Breast epithelium (tissue), 4 donors: Measurements from ENCODE around the gene TMED4. TPM values are rescaled to one million over a fixed set of nuclear protein-coding genes. Genes with fewer than 3 reads are reported as not detected.

Experiments
- DNase-seq, 2 donors: peaks; one replicate each; pipeline ENCODE4 v3.0.0-alpha.2; 2019; ENCODE audit warnings: low spot score in 2 of 2
- H3K27ac ChIP-seq, 2 donors: fragments of 200-600 bp; sonication (generic) in 1 of 2; one replicate each; pipeline ENCODE4 v1.5.1; 2016 to 2019; ENCODE audit warnings: mild to moderate bottlenecking in 1 of 2
- H3K27me3 ChIP-seq, 2 donors: fragments of 200-600 bp; sonication (generic) in 1 of 2; one replicate each; pipeline versions ENCODE4 v1.5.1 to v1.6.0; 2017 to 2019; ENCODE audit warnings: control low read depth in 1 of 2, mild to moderate bottlenecking in 1 of 2
- H3K36me3 ChIP-seq: fragments of 200-600 bp; one replicate; pipeline ENCODE4 v1.5.1; 2019
- H3K4me1 ChIP-seq, 2 donors: fragments of 200-600 bp; sonication (generic); one replicate each; pipeline ENCODE4 v1.5.1; 2016 to 2019; ENCODE audit warnings: control low read depth in 1 of 2
- H3K4me3 ChIP-seq, 3 donors: fragments of 200-600 bp; sonication (generic); 1 replicate in 2 of 3; 2 replicates in 1 of 3; pipeline ENCODE4 v1.5.1; 2016 to 2019; ENCODE audit warnings: mild to moderate bottlenecking in 3 of 3, moderate library complexity in 2 of 3
- H3K9me3 ChIP-seq, 2 donors: fragments of 200-600 bp; sonication (generic) in 1 of 2; one replicate each; pipeline ENCODE4 v1.5.1; 2016 to 2019; ENCODE audit warnings: control low read depth in 1 of 2
- CTCF ChIP-seq, 3 donors: fragments of 450-650 bp; IDR thresholded peaks; one replicate each; pipeline ENCODE4 v1.5.1; 2016 to 2017; ENCODE audit warnings: antibody characterized with exemption in 3 of 3, mild to moderate bottlenecking in 3 of 3, moderate library complexity in 3 of 3
- POLR2A ChIP-seq: fragments of 450-650 bp; IDR thresholded peaks from one replicate; pipeline ENCODE4 v1.6.1; 2016; ENCODE audit warnings: antibody characterized with exemption, mild to moderate bottlenecking, moderate library complexity
- POLR2AphosphoS5 ChIP-seq, 3 donors: sonication (generic); formaldehyde crosslinking; IDR thresholded peaks; one replicate each; pipeline ENCODE4 v1.6.1; 2017; ENCODE audit warnings: antibody characterized with exemption in 3 of 3
- intact Hi-C: fragments of 100-400 bp; cut with DNase I; formaldehyde crosslinking; loops from one replicate; pipeline ENCODE4 v1.15.1; 2023; ENCODE audit warnings: low total_unique reads
- total RNA-seq, 3 donors: library from RNA; depleted of rRNA; stranded (reverse); fragments of >200 nt; gene quantifications; one replicate each; pipeline ENCODE4 v1.1.0, GENCODE V29; 2016

The TMED4 gene
- total RNA-seq, 3 donors from 2014 or later, result 143 to 208 (median 171) TPM

GRCh38 chr7:44621034-44621749 is 39.2 kb upstream of the TMED4 start:
- DNase-seq, result no peak
- H3K36me3 ChIP-seq, result no peaks in the 10 kb centered on the region
- H3K4me3 ChIP-seq, result no peak overlapping the region
- no peak for TF ChIP-seq POLR2AphosphoS5 (IDR thresholded peaks at IDR 0.05)
- H3K4me1 ChIP-seq, result no peaks in the 10 kb centered on the region
- intact Hi-C loops, result no loop called here
- no peaks in the 10 kb centered on the region for H3K9me3 ChIP-seq
- H3K27ac ChIP-seq, result no peak overlapping the region
- H3K27me3 ChIP-seq, result no peaks in the 10 kb centered on the region

- no peak for TF ChIP-seq POLR2A
- no peak for TF ChIP-seq CTCF (IDR thresholded peaks at IDR 0.05)
- TF ChIP-seq POLR2AphosphoS5 (IDR thresholded peaks at IDR 0.05), result no peak
- no peaks in the 10 kb centered on the region for H3K9me3 ChIP-seq
- H3K27ac ChIP-seq, result peak overlapping the region in 1 of 2 donors; percentile 45
- DNase-seq, result no peak
- no peaks in the 10 kb centered on the region for H3K36me3 ChIP-seq
- H3K27me3 ChIP-seq, result no peaks in the 10 kb centered on the region
- H3K4me3 ChIP-seq, result no peak overlapping the region
- intact Hi-C loops, result no loop called here
- H3K4me1 ChIP-seq, result no peaks in the 10 kb centered on the region
These were observed 36.7 kb upstream of the TMED4 start for GRCh38 chr7:44618753-44619152.

- intact Hi-C loops, result no loop called here
- no peaks in the 10 kb centered on the region for H3K9me3 ChIP-seq
- no peaks in the 10 kb centered on the region for H3K36me3 ChIP-seq
- no peaks in the 10 kb centered on the region for H3K4me1 ChIP-seq
- no peak overlapping the region for H3K4me3 ChIP-seq
- DNase-seq, result no peak
- H3K27ac ChIP-seq, result peak overlapping the region in 1 of 2 donors; percentile 45
- TF ChIP-seq POLR2A (no peak), POLR2AphosphoS5 (IDR thresholded peaks at IDR 0.05) (no peak), CTCF (IDR thresholded peaks at IDR 0.05) (no peak)
- H3K27me3 ChIP-seq, result no peaks in the 10 kb centered on the region
These were observed 36.0 kb upstream of the TMED4 start for GRCh38 chr7:44618045-44618444.

DNA sequence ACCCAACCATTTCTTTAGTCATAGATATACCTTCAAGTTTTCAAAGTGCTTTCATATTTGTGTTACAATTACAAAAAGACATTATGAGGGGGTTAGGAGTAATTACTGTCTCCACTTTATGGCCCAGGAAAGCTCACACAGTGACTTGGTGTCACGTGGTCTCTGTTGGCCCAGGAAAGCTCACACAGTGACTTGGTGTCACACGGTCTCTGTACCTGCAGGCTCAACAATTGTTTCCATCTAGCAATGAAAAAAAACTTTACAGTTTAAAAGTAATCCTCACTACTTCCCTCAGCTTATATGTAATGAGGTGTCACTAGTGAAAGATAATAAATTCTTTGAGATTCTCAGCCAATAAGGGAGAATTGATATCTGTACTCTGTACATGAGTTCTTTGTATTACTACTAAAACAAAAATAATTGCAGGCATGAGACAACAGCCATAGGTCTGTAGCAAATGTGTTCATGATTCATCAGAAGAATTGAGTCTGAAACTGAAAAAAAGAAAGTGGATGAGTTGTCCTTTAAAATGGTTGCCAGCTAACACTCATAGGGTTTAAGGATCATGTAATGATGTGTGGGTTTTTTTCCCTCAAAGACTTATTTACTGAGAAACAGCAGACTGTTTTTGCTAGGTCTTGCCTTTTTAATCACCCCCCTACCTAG is 35.3 kb upstream of the TMED4 start:
- no peak overlapping the region for H3K27ac ChIP-seq
- intact Hi-C loops, result no loop called here
- H3K9me3 ChIP-seq, result no peaks in the 10 kb centered on the region
- no peak for DNase-seq
- no peaks in the 10 kb centered on the region for H3K4me1 ChIP-seq
- H3K27me3 ChIP-seq, result no peaks in the 10 kb centered on the region
- TF ChIP-seq CTCF (IDR thresholded peaks at IDR 0.05) (no peak), POLR2A (no peak), POLR2AphosphoS5 (IDR thresholded peaks at IDR 0.05) (no peak)
- no peak overlapping the region for H3K4me3 ChIP-seq
- H3K36me3 ChIP-seq, result no peaks in the 10 kb centered on the region

- H3K27ac ChIP-seq, result no peak overlapping the region
- intact Hi-C loops, result no loop called here
- DNase-seq, result no peak
- H3K36me3 ChIP-seq, result no peaks in the 10 kb centered on the region
- H3K4me1 ChIP-seq, result no peaks in the 10 kb centered on the region
- H3K4me3 ChIP-seq, result no peak overlapping the region
- no peaks in the 10 kb centered on the region for H3K9me3 ChIP-seq
- H3K27me3 ChIP-seq, result no peaks in the 10 kb centered on the region
- TF ChIP-seq POLR2A (no peak), CTCF (IDR thresholded peaks at IDR 0.05) (no peak), POLR2AphosphoS5 (IDR thresholded peaks at IDR 0.05) (no peak)
These were observed 34.5 kb upstream of the TMED4 start for GRCh38 chr7:44616545-44616944.
